Measurements from ENCODE around the gene WDR33.

DNA sequence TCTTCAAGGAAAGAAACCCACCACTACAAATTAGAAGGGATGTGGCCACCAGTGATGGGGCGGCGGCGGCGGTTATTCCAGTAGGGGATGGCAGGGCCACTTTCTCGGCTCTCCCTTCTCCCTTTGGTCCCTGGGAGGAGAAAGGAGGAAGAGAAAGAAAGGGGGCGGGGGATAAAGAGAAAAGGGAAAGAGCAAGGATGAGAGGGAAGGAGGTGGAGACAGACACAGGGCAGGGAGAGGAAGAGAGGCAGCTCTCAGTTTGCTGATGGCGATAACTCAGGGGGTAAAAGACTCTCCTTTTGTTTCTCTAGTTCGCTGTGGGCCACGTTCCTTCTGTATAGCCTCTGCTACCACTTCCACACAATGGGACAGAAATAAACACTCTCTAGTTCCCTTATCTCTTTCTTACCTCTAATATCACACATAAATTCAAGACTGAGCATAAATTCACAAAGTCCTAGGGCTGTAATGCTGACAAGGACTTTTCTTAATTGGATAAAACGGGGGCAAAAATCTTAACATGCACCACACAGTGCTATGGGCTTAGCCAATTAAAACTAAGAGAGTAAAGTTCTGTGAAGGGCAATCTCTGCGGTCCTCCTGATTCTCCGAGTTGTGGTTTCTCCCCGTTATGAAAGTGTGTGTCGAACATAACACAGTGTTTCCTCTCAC lies 95.1 kb downstream of the WDR33 start:
- TF ChIP-seq, protein P1, sequence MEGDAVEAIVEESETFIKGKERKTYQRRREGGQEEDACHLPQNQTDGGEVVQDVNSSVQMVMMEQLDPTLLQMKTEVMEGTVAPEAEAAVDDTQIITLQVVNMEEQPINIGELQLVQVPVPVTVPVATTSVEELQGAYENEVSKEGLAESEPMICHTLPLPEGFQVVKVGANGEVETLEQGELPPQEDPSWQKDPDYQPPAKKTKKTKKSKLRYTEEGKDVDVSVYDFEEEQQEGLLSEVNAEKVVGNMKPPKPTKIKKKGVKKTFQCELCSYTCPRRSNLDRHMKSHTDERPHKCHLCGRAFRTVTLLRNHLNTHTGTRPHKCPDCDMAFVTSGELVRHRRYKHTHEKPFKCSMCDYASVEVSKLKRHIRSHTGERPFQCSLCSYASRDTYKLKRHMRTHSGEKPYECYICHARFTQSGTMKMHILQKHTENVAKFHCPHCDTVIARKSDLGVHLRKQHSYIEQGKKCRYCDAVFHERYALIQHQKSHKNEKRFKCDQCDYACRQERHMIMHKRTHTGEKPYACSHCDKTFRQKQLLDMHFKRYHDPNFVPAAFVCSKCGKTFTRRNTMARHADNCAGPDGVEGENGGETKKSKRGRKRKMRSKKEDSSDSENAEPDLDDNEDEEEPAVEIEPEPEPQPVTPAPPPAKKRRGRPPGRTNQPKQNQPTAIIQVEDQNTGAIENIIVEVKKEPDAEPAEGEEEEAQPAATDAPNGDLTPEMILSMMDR (IDR thresholded peaks at IDR 0.05): no peak
- TF ChIP-seq POLR2AphosphoS5 (IDR thresholded peaks at IDR 0.05): no peak
- TF ChIP-seq POLR2A (IDR thresholded peaks at IDR 0.05): no peak
- no peak for TF ChIP-seq EP300 (IDR thresholded peaks at IDR 0.05)
